B cell (primary cell): ENCODE data around the gene MAP3K2. TPM values are rescaled to one million over a fixed set of nuclear protein-coding genes. Genes with fewer than 3 reads are reported as not detected.
A peak's percentile ranks its signal among the peaks of the same experiment; 100 is the strongest.

Experiments
- ATAC-seq: fragments of 200-7000 bp; cut with Tn5 transposase; one replicate; pipeline ENCODE4 v1.10.0; 2021; ENCODE audit warnings: low read depth, mild to moderate bottlenecking, moderate number of reproducible peaks, moderate library complexity
- CTCF ChIA-PET: fragments of 350-600 bp; sonication (Branson Sonifier 250); formaldehyde crosslinking; loops from one replicate; lab custom pipeline; 2021; ENCODE audit warnings: antibody characterized with exemption, inconsistent platforms; lab: Charles Lee
- POLR2A ChIA-PET: fragments of 350-600 bp; sonication (Branson Sonifier 250); formaldehyde crosslinking; loops from one replicate; lab custom pipeline; 2021; ENCODE audit warnings: antibody characterized with exemption; lab: Charles Lee
- DNase-seq: peaks from one replicate; pipeline ENCODE4 v3.0.0; 2013
- H2AFZ ChIP-seq: 2 replicates; pipeline ENCODE4 v1.6.1; 2012; ENCODE audit warnings: mild to moderate bottlenecking, low read depth, low read length; ENCODE audit not compliant: insufficient read depth, poor library complexity, severe bottlenecking
- H3K27ac ChIP-seq, 2 donors: 1 replicate in 1 of 2; 2 replicates in 1 of 2; pipeline ENCODE4 v1.5.1; 2012 to 2013; ENCODE audit warnings: low read length in 2 of 2, mild to moderate bottlenecking in 2 of 2, moderate library complexity in 1 of 2
- H3K27me3 ChIP-seq, 4 experiments: fragments of 200-600 bp in 1 of 4; sonication (generic) in 1 of 4; replicated peaks in 1 of 4; 1 replicate in 2 of 4; 2 replicates in 2 of 4; pipeline versions ENCODE4 v1.6.1 to v1.7.0; 2013 to 2016; ENCODE audit warnings: low read length in 3 of 4, mild to moderate bottlenecking in 2 of 4, mixed read lengths in 1 of 4, moderate library complexity in 1 of 4; ENCODE audit not compliant: insufficient read depth in 4 of 4, control insufficient read depth in 3 of 4; ENCODE audit errors: control extremely low read depth in 1 of 4
- H3K36me3 ChIP-seq, 2 experiments: replicated peaks in 1 of 2; 1 replicate in 1 of 2; 2 replicates in 1 of 2; pipeline versions ENCODE4 v1.6.1 to v1.7.1; 2013; ENCODE audit warnings: low read length in 1 of 2; ENCODE audit not compliant: insufficient read depth in 2 of 2, control insufficient read depth in 1 of 2; ENCODE audit errors: control extremely low read depth in 1 of 2, extremely low read depth in 1 of 2
- H3K4me1 ChIP-seq, 2 donors: fragments of 200-600 bp in 1 of 2; sonication (generic) in 1 of 2; 1 replicate in 1 of 2; 2 replicates in 1 of 2; pipeline versions ENCODE4 v1.5.1 to v1.6.1; 2013 to 2017; ENCODE audit warnings: low read length in 2 of 2; ENCODE audit not compliant: control insufficient read depth in 2 of 2, insufficient read depth in 2 of 2
- H3K4me2 ChIP-seq: replicated peaks from 2 replicates; pipeline ENCODE3; 2012; ENCODE audit warnings: mild to moderate bottlenecking, low read depth, low read length; ENCODE audit not compliant: poor library complexity, severe bottlenecking
- H3K4me3 ChIP-seq, 5 experiments: fragments of 200-600 bp in 1 of 5; sonication (generic) in 1 of 5; 1 replicate in 3 of 5; 2 replicates in 2 of 5; pipeline versions ENCODE4 v1.5.1 to v1.7.0; 2011 to 2016; ENCODE audit warnings: low read length in 4 of 5, mild to moderate bottlenecking in 4 of 5, low read depth in 2 of 5, control low read depth in 1 of 5, moderate library complexity in 1 of 5; ENCODE audit not compliant: insufficient read depth in 1 of 5; ENCODE audit errors: control extremely low read depth in 1 of 5, extremely low read depth in 1 of 5
- H3K79me2 ChIP-seq: fragments of 200-600 bp; sonication (generic); one replicate; pipeline ENCODE4 v1.6.0; 2016; ENCODE audit warnings: low read length; ENCODE audit not compliant: control insufficient read depth, insufficient read depth
- H3K9ac ChIP-seq: fragments of 200-600 bp; sonication (generic); 2 replicates; pipeline ENCODE4 v1.6.1; 2017; ENCODE audit warnings: mild to moderate bottlenecking, low read length, moderate library complexity
- H3K9me3 ChIP-seq, 3 donors: one replicate each; pipeline versions ENCODE4 v1.6.1 to v1.7.1; 2013; ENCODE audit warnings: low read length in 2 of 3; ENCODE audit not compliant: control insufficient read depth in 2 of 3, insufficient read depth in 1 of 3; ENCODE audit errors: control extremely low read depth in 1 of 3
- H4K20me1 ChIP-seq: 2 replicates; pipeline ENCODE4 v1.6.0; 2012; ENCODE audit warnings: mild to moderate bottlenecking, low read length; ENCODE audit not compliant: insufficient read depth, control insufficient read depth, poor library complexity, severe bottlenecking
- H3K27ac Mint-ChIP-seq: one replicate; pipeline ENCODE4 v1.8.0; 2021; ENCODE audit warnings: mixed read lengths
- H3K27me3 Mint-ChIP-seq: one replicate; pipeline ENCODE4 v1.8.0; 2021; ENCODE audit warnings: mixed read lengths
- H3K4me1 Mint-ChIP-seq: one replicate; pipeline ENCODE4 v1.8.0; 2021; ENCODE audit warnings: mixed read lengths
- H3K4me3 Mint-ChIP-seq: one replicate; pipeline ENCODE4 v1.8.0; 2021; ENCODE audit warnings: mixed read lengths
- H3K9me3 Mint-ChIP-seq: one replicate; pipeline ENCODE4 v1.8.0; 2022; ENCODE audit warnings: mixed read lengths; ENCODE audit not compliant: insufficient read depth
- EZH2 ChIP-seq: IDR thresholded peaks from 2 replicates; pipeline ENCODE4 v1.6.1; 2012; ENCODE audit warnings: borderline replicate concordance, low read depth, mild to moderate bottlenecking, moderate library complexity, low read length; ENCODE audit not compliant: insufficient read depth, poor library complexity, severe bottlenecking
- WGBS: methylation state at CpG from one replicate; pipeline ENCODE4 v1.1.5; 2013; ENCODE audit warnings: missing lambda C conversion rate; ENCODE audit not compliant: insufficient coverage; 5-methylcytosine and 5-hydroxymethylcytosine counted together
- intact Hi-C: fragments of 100-400 bp; cut with micrococcal nuclease; formaldehyde crosslinking; loops from one replicate; pipeline ENCODE4 v1.10.0; 2022
- polyA minus RNA-seq: library from RNA; depleted of rRNA, polyadenylated mRNA; stranded (reverse); fragments of >200 nt; gene quantifications from 2 replicates; pipeline ENCODE4 v1.2.3, GENCODE V29; 2012
- polyA plus RNA-seq: library from polyadenylated mRNA; depleted of rRNA; stranded (reverse); fragments of >200 nt; gene quantifications from 2 replicates; pipeline ENCODE4 v1.2.3, GENCODE V29; 2012
- total RNA-seq, 2 donors: library from RNA; stranded (reverse); fragments of 120-200 nt in 1 of 2; gene quantifications; 1 replicate in 1 of 2; 2 replicates in 1 of 2; pipeline versions ENCODE4 v1.2.3 to v1.2.4, GENCODE V29; 2013 to 2022
- TF ChIP-seq, protein P1 (sequence below): fragments of 200-600 bp; IDR thresholded peaks from one replicate; pipeline ENCODE4 v1.8.0; 2022; ENCODE audit warnings: antibody characterized with exemption, mild to moderate bottlenecking

Gene MAP3K2, protein sequence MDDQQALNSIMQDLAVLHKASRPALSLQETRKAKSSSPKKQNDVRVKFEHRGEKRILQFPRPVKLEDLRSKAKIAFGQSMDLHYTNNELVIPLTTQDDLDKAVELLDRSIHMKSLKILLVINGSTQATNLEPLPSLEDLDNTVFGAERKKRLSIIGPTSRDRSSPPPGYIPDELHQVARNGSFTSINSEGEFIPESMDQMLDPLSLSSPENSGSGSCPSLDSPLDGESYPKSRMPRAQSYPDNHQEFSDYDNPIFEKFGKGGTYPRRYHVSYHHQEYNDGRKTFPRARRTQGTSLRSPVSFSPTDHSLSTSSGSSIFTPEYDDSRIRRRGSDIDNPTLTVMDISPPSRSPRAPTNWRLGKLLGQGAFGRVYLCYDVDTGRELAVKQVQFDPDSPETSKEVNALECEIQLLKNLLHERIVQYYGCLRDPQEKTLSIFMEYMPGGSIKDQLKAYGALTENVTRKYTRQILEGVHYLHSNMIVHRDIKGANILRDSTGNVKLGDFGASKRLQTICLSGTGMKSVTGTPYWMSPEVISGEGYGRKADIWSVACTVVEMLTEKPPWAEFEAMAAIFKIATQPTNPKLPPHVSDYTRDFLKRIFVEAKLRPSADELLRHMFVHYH
- total RNA-seq (112 and 118 TPM in 2 replicates), polyA plus RNA-seq (9.9 and 18.6 TPM in 2 replicates), polyA minus RNA-seq (157 and 270 TPM in 2 replicates)
- total RNA-seq (2013) = 85.3 TPM

DNA sequence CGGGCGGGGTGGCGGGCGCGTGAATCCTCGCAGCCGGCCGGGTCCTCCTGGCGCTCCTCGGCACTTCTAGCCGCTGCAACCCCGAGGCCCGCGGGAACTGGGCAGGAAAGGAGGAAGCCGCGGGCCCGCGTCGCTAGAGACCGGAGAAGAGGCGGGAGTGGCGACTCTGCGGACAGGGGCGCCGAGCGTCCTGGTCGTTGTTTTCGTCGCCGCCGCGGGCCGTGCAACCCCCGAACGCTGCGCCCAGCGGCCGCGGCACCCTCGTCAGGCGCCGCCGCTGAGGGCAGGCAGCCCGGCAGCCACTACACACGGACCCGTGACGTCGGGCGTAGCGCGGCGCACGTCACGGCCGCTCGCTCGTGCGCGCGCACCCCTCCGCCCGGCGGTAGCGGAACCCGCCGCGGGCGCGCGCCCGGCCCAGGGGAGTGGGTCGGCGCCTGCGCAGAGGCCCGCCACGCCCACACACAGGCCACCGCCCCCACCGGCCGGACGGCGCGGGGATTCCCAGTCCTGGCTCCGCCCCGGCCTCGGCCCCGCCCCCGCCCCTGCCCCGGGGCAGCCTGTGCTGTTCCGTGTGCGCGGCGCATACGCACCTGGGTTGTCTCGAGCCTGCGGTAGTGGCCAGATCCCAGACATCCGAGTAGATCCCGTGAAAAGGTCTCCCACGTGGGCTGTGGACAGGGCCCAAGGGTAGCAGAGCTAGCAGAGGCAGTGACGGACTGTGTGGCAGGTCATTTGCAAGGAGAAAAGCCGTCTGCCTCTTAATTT, at the start of gene MAP3K2:
TSS of gene MAP3K2 (minus strand) at position 321 of the 768 bp plus-strand sequence. CDS start 44,846 bp downstream, outside the sequence.
- peaks cover 48% of the 10 kb centered on the region for H3K79me2 ChIP-seq
- CTCF ChIA-PET = interaction anchor here (1.1 to 2.3 kb wide), 6 partner anchors 16 to 91 kb away, joined by 3 to 22 read pairs (median 7); no protein-coding TSS in a partner anchor
- H3K27ac Mint-ChIP-seq = peak within 1 kb of the TSS; percentile 99

More for the DNA sequence above, at the start of gene MAP3K2:
- DNase-seq (peak; percentile 97), ATAC-seq (peak; percentile 74)
- Histone ChIP-seq H2AFZ (peak within 1 kb of the TSS; percentile 60), H4K20me1 (peaks cover 40% of the 10 kb centered on the region), H3K9me3 (no peaks in the 10 kb centered on the region), H3K27me3 (no peaks in the 10 kb centered on the region), H3K27ac (peak within 1 kb of the TSS; percentile 97 to 99), H3K4me3 (peak within 1 kb of the TSS; percentile 73 to 95 (median 80)), H3K9ac (peak within 1 kb of the TSS; percentile 98), H3K36me3 (peaks cover 0 to 4% of the 10 kb centered on the region in 2 experiments), H3K4me2 (peak within 1 kb of the TSS; percentile 89), H3K4me1 (peaks cover 50 to 57% of the 10 kb centered on the region in 2 donors)
- POLR2A ChIA-PET = interaction anchor here (0.9 to 1.4 kb wide), 3 partner anchors 11 to 23 kb away, joined by 3 to 5 read pairs (median 4); no protein-coding TSS in a partner anchor
- whole genome bisulfite sequencing = under 1% methylated on average over 99 of the region's 100 CpGs
- no peak for TF ChIP-seq EZH2
- TF ChIP-seq, protein P1, sequence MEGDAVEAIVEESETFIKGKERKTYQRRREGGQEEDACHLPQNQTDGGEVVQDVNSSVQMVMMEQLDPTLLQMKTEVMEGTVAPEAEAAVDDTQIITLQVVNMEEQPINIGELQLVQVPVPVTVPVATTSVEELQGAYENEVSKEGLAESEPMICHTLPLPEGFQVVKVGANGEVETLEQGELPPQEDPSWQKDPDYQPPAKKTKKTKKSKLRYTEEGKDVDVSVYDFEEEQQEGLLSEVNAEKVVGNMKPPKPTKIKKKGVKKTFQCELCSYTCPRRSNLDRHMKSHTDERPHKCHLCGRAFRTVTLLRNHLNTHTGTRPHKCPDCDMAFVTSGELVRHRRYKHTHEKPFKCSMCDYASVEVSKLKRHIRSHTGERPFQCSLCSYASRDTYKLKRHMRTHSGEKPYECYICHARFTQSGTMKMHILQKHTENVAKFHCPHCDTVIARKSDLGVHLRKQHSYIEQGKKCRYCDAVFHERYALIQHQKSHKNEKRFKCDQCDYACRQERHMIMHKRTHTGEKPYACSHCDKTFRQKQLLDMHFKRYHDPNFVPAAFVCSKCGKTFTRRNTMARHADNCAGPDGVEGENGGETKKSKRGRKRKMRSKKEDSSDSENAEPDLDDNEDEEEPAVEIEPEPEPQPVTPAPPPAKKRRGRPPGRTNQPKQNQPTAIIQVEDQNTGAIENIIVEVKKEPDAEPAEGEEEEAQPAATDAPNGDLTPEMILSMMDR = no peak
- Mint-ChIP-seq H3K9me3 (no peaks in the 10 kb centered on the region), H3K4me3 (peak within 1 kb of the TSS; percentile 92), H3K4me1 (peaks cover 80% of the 10 kb centered on the region), H3K27me3 (no peaks in the 10 kb centered on the region)
- intact Hi-C loops = loop anchor here (1.0 to 10.0 kb wide), 8 partner anchors 20 to 704 kb away; partner anchors contain the start of genes IWS1, SAP130, SFT2D3 and UGGT1
